ENCODE data around the gene FNDC1. TPM values are rescaled to one million over a fixed set of nuclear protein-coding genes. Genes with fewer than 3 reads are reported as not detected.

Gene FNDC1
- total and polyA plus RNA-seq, 2 of the 13 experiments (the other 11 are each of a cell fraction or from before 2014, with no cell fraction given) = not detected

- peaks cover 5 to 62% of the 10 kb centered on the region in 2 experiments for H3K27me3 ChIP-seq (ENCODE audit: control insufficient read depth in 1 of 2, insufficient read depth in 2 of 2, low read length in 2 of 2)
- CTCF ChIA-PET (ENCODE audit: low intra/inter-chr PET ratio, low total read pairs) = no interaction called here
- in situ Hi-C loops (cut with HindIII; ENCODE audit: extremely low pct_ligation_motif_present, low pct_unique_long_range_greater_than_20kb) = loop anchor here (5.0 kb wide), 1 partner anchor 475 kb away; no protein-coding TSS in a partner anchor
- TF ChIP-seq NR1H2 (CRISPR knock-in tag; IDR thresholded peaks at IDR 0.05; ENCODE audit: borderline replicate concordance, low read depth) (no peak), ZNF414 (CRISPR knock-in tag; IDR thresholded peaks at IDR 0.05) (no peak), STAT6 (CRISPR knock-in tag; IDR thresholded peaks at IDR 0.05; ENCODE audit: borderline replicate concordance) (no peak), LBX2 (CRISPR knock-in tag; IDR thresholded peaks at IDR 0.05; ENCODE audit: borderline replicate concordance) (no peak), EZH2 (conservative IDR thresholded peaks at IDR 0.05; ENCODE audit: low read depth, low read length) (no peak), PAXIP1 (CRISPR knock-in tag; conservative IDR thresholded peaks at IDR 0.05) (no peak), SP2 (CRISPR knock-in tag; IDR thresholded peaks at IDR 0.05) (no peak), ZBTB46 (CRISPR knock-in tag; IDR thresholded peaks at IDR 0.05; ENCODE audit: borderline replicate concordance) (no peak), ZNF383 (CRISPR knock-in tag; IDR thresholded peaks at IDR 0.05; ENCODE audit: borderline replicate concordance) (no peak), ZNF512B (CRISPR knock-in tag; IDR thresholded peaks at IDR 0.05; ENCODE audit: borderline replicate concordance) (no peak), ARNT2 (CRISPR knock-in tag; IDR thresholded peaks at IDR 0.05; ENCODE audit: low read depth) (no peak)
Measured at GRCh38 chr6:159172091-159172491, 2.9 kb downstream of the FNDC1 start.

More at GRCh38 chr6:159172091-159172491, 2.9 kb downstream of the FNDC1 start:
- H3K79me2 ChIP-seq (ENCODE audit: insufficient read depth, low read length) = no peaks in the 10 kb centered on the region
- H3K9me3 ChIP-seq (ENCODE audit: low read length) = no peaks in the 10 kb centered on the region
- no peak overlapping the region for H3K9ac ChIP-seq (ENCODE audit: insufficient read depth, low read depth, low read length)
- no peaks in the 10 kb centered on the region for H3K36me3 ChIP-seq (replicated peaks in 1 of 2; ENCODE audit: control insufficient read depth in 1 of 2, insufficient read depth in 2 of 2, low read length in 2 of 2)
- H3K4me2 ChIP-seq (ENCODE audit: low read depth, low read length) = no peak overlapping the region
- ATAC-seq = no peak
- no peak overlapping the region for H2AFZ ChIP-seq (ENCODE audit: low read length)
- H3K4me1 ChIP-seq (ENCODE audit: insufficient read depth, low read length) = no peaks in the 10 kb centered on the region
- H3K4me3 ChIP-seq (replicated peaks in 1 of 3; ENCODE audit: insufficient read depth in 1 of 3, low read depth in 2 of 3, low read length in 3 of 3) = no peak overlapping the region
- DNase-seq (ENCODE audit: low spot score) = no peak
- FAIRE-seq = no peak
- WGBS (ENCODE audit: low lambda C conversion rate) = 0% methylated on average over 1 of the region's 1 CpG
- H4K20me1 ChIP-seq (ENCODE audit: insufficient read depth, low read length) = no peaks in the 10 kb centered on the region
- intact Hi-C loops (cut with micrococcal nuclease; ENCODE audit: unreplicated experiment) = no loop called here
- POLR2A ChIA-PET = no interaction called here
- no TSS peak for BruUV-seq (replicated peaks)
- H3K27ac ChIP-seq (ENCODE audit: extremely low read length, insufficient read depth, low read length) = no peak overlapping the region
